Stimulated activated CD4-positive, alpha-beta T cell treated with anti-CD3 and anti-CD28 coated beads, TNF-alpha, amount 100 ng/mL, for 4 hours (primary cell): ENCODE measurements around the gene KCNRG.
"Not testable (repeated sequence)": the region's sequence is repeated elsewhere in the genome, so short reads cannot be mapped to it uniquely, and the experiment has no call there.

Source experiments
- DNase-seq, 3 experiments: peaks; one replicate each; pipeline ENCODE4 v3.0.0-alpha.2; 2020; ENCODE audit warnings: low read depth in 3 of 3

KCNRG gene

DNA sequence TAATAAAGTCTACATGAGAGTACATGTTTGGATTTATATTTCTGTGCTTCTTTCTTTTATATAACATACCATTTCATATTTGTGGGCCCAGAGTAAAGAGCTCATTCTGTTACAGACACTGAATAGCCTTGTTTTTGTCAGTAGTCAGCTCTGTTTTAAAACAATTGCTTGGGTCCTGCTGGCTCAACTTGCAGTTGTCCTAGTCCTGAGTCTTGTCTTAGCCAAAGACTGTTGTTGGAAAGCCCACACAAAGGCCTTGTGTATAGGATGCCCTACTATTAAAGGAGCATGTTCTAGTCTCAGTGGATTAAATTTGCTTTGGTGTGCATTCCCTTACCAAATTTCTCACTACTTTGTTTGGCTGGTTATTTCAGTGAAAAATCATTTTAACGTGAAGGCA lies 3.8 kb upstream of the KCNRG start:
- no peak for DNase-seq

DNA sequence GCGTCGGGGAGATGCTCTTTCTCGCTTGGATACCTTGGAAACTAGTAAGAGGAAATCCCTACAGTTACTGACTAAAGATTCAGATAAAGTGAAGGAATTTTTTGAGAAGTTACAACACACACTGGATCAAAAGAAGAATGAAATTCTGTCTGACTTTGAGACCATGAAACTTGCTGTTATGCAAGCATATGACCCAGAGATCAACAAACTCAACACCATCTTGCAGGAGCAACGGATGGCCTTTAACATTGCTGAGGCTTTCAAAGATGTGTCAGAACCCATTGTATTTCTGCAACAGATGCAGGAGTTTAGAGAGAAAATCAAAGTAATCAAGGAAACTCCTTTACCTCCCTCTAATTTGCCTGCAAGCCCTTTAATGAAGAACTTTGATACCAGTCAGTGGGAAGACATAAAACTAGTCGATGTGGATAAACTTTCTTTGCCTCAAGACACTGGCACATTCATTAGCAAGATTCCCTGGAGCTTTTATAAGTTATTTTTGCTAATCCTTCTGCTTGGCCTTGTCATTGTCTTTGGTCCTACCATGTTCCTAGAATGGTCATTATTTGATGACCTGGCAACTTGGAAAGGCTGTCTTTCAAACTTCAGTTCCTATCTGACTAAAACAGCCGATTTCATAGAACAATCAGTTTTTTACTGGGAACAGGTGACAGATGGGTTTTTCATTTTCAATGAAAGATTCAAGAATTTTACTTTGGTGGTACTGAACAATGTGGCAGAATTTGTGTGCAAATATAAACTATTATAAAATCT lies 2.7 kb upstream of the KCNRG start:
- DNase-seq = no peak

DNA sequence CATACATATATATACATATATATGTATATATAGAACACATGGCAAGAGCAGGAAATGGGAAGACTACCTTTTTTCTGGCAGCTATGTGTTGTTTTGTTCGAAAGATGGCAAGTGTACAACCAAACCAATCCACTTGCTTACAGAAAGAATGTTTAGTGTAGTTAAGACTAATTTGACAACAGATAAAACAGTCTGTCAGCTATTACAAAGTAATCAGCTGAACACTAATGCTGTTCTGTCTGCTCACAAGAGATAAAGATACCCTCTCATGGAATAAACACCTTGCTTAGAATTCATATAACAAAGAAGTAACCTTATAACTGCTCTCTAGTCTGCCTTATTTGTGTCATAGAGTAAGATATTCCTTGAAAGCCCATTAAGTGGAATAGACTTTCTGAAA lies 858 bp upstream of the KCNRG start:
- DNase-seq = no peak

GRCh38 chr13:50015750-50016149 lies 506 bp downstream of the KCNRG start:
- DNase-seq = no peak

- DNase-seq = no peak
Measured at GRCh38 chr13:50016444-50016843, 1.2 kb downstream of the KCNRG start.

- no peak for DNase-seq
Measured at GRCh38 chr13:50017819-50018218, 2.6 kb downstream of the KCNRG start.

DNA sequence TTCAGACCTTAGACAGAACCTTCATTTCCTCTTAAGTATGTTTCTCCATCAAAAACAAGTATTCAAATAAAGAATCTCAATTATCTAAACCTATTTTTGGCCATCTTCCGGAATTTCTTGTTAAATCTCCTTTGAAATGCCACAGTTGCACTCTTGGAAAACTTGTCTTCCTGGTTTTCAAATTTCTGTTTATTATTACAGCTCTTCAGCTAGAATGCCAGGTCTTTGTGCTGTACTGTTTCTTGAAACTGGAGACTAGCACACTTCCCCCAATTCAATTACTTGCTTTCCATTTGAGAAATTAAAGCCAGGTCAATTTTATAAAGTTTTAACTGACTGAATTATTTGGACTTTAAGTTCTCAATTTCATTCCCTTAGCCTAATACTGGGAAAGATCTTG lies 10.2 kb downstream of the KCNRG start:
- no peak for DNase-seq

GRCh38 chr13:50026788-50027473 lies 11.7 kb downstream of the KCNRG start:
- DNase-seq = no peak

GRCh38 chr13:50030315-50030714 lies 15.1 kb downstream of the KCNRG start:
- DNase-seq = no peak

DNA sequence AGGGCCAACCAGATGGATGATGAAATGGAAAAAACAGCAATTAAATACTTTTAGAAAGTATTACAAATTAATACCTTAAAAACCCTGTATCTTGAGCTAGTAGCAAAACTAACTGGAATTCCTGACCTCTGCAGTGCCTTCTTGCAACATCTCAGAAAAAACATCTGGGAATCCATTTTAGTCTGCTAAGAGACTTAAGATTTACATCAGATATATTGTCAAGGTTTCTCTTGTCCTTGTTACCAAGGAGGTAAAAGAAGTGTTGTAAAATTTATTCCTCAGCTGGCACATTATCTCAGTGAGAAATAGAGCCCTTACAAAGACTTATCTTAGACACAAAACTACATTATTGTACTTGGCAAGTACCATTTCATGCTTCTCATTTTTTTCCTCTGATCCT lies 18.5 kb downstream of the KCNRG start:
- DNase-seq = no peak

- DNase-seq = no peak
Measured at GRCh38 chr13:50037788-50038187, 22.5 kb downstream of the KCNRG start.

DNA sequence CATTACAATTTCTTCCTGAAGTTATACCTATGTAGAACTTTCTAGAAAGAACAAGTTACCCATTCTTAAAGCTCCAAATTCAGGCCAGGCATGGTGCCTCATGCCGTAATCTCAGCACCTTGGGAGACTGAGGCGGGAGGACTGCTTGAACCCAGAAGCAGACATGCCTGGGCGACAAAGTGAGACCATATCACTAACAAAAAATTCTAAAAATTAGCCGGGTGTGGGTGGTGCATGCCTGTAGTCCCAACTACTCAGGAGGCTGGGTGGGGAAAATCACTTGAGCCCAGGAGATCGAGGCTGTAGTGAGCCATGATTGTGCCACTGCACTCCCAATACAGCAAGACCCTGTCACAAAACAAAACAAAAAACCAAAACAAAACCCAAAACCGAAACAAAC lies 23.0 kb downstream of the KCNRG start:
- DNase-seq = no peak

- DNase-seq = no peak
Measured at GRCh38 chr13:50052478-50052877, 37.2 kb downstream of the KCNRG start.

DNA sequence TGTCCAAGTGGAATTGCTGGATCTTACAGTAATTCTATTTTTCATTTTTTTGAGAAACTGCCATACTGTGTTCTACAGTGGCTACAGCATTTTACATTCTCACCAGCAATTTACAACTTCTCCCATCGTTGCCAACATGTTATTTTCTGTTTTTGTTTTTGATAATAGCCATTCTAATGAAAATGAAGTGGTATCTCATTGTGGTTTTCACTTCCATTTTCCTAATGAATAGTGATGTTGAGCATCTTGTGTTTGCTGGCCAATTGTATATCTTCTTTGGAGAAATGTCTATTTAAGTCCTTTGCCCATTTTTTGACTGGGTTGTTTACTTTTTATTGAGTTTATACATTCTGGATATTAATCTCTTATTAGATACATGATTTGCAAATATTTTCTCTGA lies 38.6 kb downstream of the KCNRG start:
- DNase-seq = no peak

DNA sequence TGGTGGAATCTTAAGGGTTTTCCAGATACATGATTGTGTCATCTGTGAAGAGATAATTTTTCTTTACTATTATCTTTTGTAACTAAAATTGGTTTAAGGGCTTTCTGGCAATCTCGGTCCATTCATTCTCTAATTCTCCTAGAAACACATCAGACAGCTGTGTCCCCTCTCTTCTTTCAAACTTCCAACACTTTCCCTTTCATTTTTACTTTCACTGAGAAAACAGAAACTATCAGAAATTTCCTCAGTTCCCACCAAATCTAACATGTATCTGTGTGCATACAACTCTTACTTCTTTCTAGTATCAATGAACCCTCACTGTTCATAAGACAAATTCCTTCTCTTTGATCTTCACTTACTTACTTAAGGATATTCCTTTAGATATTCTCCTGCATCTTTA lies 40.2 kb downstream of the KCNRG start:
- DNase-seq = no peak

DNA sequence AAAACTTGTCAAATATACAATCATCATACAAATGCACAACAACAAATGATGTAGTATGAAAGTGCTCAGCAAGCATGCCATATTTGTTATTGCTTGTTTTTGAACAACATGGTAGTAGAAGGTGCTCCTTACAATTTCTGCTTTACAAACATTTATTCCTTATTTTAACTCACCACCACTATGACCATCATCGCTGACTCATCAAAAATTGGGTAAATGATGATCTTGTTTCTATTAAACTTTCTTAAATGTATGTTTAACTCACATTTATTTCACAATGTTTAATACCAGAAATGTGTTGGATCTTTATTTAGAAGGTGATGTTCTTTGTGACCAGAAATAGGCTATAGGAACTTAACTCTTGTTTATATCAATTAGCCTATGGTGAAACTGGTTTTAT lies 45.5 kb downstream of the KCNRG start:
- DNase-seq = no peak

DNA sequence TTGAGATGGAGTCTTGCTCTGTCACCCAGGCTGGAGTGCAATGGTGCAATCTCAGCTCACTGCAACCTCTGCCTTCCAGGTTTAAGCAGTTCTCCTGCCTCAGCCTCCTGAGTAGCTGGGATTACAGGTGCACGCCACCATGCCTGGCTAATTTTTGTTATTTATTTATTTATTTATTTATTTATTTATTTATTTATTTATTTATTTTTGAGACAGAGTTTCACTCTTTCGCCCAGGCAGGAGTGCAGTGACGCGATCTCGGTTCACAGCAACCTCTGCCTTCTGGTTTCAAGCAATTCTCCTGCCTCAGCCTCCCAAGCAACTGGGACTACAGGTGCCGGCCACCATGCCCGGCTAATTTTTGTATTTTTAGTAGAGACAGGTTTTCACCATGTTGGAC lies 47.1 kb downstream of the KCNRG start:
- not testable (repeated sequence) for DNase-seq

DNA sequence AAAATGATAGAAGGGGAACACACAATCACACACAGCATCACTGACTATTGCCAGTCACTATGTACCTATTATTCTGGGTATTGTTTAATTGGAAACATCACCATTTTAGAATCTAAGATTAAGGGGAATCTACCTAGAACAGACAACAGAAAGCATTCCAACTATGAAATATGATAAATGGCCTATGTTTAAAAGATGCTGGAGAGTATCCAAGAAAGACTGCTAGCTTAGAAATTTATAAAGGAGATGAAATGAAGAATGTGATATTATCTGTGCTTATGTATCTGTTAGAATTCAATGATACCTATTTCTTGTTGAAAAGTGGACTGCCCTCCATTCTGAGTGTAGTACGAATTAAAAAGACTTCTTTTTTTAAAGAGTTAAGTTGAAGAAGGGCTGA lies 50.5 kb downstream of the KCNRG start:
- no peak for DNase-seq

- DNase-seq = no peak
Measured at GRCh38 chr13:50068508-50068907, 53.3 kb downstream of the KCNRG start.

- no peak for DNase-seq
Measured at GRCh38 chr13:50069261-50069660, 54.0 kb downstream of the KCNRG start.

DNA sequence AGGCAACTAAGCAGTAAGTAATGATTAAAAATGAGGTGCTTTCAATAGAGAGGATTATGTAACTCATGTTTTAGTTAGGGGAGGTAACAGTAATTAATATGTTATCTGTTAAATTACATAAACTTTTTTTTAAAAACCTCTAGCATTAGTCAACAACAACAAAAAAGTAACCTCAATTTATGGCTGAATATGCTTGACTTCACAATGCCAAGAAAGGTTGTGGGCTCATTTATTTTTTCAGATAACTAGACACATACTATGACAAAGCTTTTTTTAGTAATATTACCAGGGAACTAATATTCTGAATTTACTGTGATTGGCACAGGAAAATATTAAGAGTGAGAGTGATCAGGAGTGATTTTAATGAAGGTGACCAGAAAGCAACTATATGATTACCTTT lies 54.9 kb downstream of the KCNRG start:
- no peak for DNase-seq
